Measurements from ENCODE around the gene SPO11.

Gene SPO11

GRCh38 chr20:57329608-57330221 is at the start of gene SPO11:
Gene SPO11, plus strand, starts transcription at chr20:57329803. Its CDS starts 65 bp downstream, at chr20:57329868.
- in situ Hi-C loops (cut with MboI; ENCODE audit: low sequenced_read_pairs): no loop called here

- in situ Hi-C loops (cut with MboI; ENCODE audit: low sequenced_read_pairs): no loop called here
Measured at GRCh38 chr20:57280221-57280620, 49.4 kb upstream of the SPO11 start.

- in situ Hi-C loops (cut with MboI; ENCODE audit: low sequenced_read_pairs): no loop called here
Measured at GRCh38 chr20:57281900-57282299, 47.7 kb upstream of the SPO11 start.

GRCh38 chr20:57282670-57283361 is 46.8 kb upstream of the SPO11 start:
- in situ Hi-C loops (cut with MboI; ENCODE audit: low sequenced_read_pairs): no loop called here

GRCh38 chr20:57283860-57284259 is 45.7 kb upstream of the SPO11 start:
- in situ Hi-C loops (cut with MboI; ENCODE audit: low sequenced_read_pairs): no loop called here

GRCh38 chr20:57287007-57287880 is 42.4 kb upstream of the SPO11 start:
- in situ Hi-C loops (cut with MboI; ENCODE audit: low sequenced_read_pairs): no loop called here

GRCh38 chr20:57287901-57288300 is 41.7 kb upstream of the SPO11 start:
- in situ Hi-C loops (cut with MboI; ENCODE audit: low sequenced_read_pairs): no loop called here

- in situ Hi-C loops (cut with MboI; ENCODE audit: low sequenced_read_pairs): no loop called here
Measured at GRCh38 chr20:57288651-57289277, 40.8 kb upstream of the SPO11 start.

- in situ Hi-C loops (cut with MboI; ENCODE audit: low sequenced_read_pairs): no loop called here
Measured at GRCh38 chr20:57289391-57290177, 40.0 kb upstream of the SPO11 start.

- in situ Hi-C loops (cut with MboI; ENCODE audit: low sequenced_read_pairs): no loop called here
Measured at GRCh38 chr20:57290178-57290484, 39.5 kb upstream of the SPO11 start.

GRCh38 chr20:57291003-57291402 is 38.6 kb upstream of the SPO11 start:
- in situ Hi-C loops (cut with MboI; ENCODE audit: low sequenced_read_pairs): no loop called here

GRCh38 chr20:57291694-57292093 is 37.9 kb upstream of the SPO11 start:
- in situ Hi-C loops (cut with MboI; ENCODE audit: low sequenced_read_pairs): no loop called here

GRCh38 chr20:57292611-57293010 is 37.0 kb upstream of the SPO11 start:
- in situ Hi-C loops (cut with MboI; ENCODE audit: low sequenced_read_pairs): no loop called here

GRCh38 chr20:57293995-57294394 is 35.6 kb upstream of the SPO11 start:
- in situ Hi-C loops (cut with MboI; ENCODE audit: low sequenced_read_pairs): no loop called here

- in situ Hi-C loops (cut with MboI; ENCODE audit: low sequenced_read_pairs): no loop called here
Measured at GRCh38 chr20:57294550-57294949, 35.1 kb upstream of the SPO11 start.

GRCh38 chr20:57298457-57298856 is 31.1 kb upstream of the SPO11 start:
- in situ Hi-C loops (cut with MboI; ENCODE audit: low sequenced_read_pairs): no loop called here

GRCh38 chr20:57301026-57301425 is 28.6 kb upstream of the SPO11 start:
- in situ Hi-C loops (cut with MboI; ENCODE audit: low sequenced_read_pairs): no loop called here

- in situ Hi-C loops (cut with MboI; ENCODE audit: low sequenced_read_pairs): no loop called here
Measured at GRCh38 chr20:57306747-57307146, 22.9 kb upstream of the SPO11 start.

GRCh38 chr20:57308451-57309271 is 20.9 kb upstream of the SPO11 start:
- in situ Hi-C loops (cut with MboI; ENCODE audit: low sequenced_read_pairs): no loop called here
